IPS-NIHi11 (cell line): ENCODE data around the gene RELT.
"Not testable (repeated sequence)": the region's sequence is repeated elsewhere in the genome, so short reads cannot be mapped to it uniquely, and the experiment has no call there.

Experiments
- DNase-seq: peaks from one replicate; pipeline ENCODE4 v3.0.0; 2012; ENCODE audit warnings: mixed read lengths, low spot score

The RELT gene

DNA sequence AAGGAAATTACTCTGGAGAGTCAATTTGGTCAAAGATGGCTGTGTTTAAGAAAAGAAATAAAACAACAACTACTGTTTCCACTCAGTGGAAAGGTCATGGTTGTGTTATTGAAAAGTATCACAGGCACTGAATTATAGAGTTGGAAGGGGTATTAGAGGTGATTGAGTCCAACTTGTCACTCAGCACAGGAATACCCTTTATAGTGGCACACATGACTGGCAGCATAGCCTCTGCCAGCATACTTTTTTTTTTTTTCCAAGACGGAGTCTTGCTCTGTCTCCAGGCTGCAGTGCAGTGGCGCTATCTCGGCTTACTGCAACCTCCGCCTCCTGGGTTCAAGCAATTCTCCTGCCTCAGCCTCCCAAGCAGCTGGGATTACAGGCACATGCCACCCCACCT lies 60.7 kb downstream of the RELT start:
- DNase-seq: not testable (repeated sequence)

DNA sequence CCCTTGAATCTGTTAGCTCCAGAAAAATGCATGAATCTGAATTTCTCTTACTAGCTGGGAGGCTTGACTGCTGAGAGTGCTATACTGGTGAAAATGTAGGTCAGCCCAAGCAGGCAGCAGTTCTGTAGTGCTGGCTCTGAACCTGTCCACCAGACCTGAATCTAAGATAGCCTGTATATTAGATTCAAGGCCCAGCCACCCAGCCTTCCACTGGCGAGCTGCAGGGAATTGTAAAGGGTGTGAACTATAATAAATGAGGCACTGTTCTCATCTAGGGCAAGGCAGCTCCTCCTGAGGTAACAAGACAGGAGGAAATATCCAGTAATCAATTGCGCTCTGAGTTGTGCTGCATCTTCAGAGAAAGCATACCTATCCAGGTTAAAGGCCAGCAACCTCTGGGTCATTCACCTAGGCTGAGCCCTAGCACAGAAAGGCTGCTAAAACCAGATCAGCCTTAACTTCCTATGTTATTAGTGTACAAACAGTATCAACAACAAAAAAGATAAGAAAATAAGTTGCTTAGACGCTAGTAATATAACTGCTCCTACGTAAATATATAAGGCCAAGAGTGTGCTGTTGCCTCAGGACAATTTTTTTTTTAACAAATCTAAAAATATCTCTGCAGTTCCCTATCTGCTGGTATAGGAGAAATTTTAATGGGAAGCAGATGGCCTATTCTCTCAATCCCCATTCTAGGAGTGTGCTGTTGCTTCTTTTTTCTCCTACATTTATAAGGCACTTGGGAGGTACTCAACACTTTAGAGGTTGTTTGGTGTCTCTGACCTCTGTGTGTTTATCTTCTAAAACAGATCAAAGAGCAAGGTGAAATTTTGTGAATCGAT lies 63.0 kb downstream of the RELT start:
- no peak for DNase-seq

DNA sequence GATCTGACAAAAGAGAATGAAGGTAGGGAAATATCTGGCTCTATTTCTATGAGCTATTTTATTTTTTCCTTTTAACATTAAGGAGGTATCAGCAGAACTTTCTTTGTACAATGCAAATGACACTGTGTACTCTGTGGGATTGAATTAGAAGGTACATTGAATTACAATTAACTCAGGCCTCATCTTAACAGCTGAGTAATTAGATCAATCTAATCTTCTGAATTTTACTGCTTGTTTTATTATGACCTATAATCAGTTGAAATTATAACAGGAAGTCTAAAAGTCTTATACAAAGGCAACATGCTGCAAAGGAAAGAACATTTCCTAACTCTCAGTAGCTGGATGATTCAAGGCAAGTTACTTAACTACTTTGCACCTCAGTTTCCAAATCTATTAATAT lies 69.8 kb downstream of the RELT start:
- DNase-seq: no peak

DNA sequence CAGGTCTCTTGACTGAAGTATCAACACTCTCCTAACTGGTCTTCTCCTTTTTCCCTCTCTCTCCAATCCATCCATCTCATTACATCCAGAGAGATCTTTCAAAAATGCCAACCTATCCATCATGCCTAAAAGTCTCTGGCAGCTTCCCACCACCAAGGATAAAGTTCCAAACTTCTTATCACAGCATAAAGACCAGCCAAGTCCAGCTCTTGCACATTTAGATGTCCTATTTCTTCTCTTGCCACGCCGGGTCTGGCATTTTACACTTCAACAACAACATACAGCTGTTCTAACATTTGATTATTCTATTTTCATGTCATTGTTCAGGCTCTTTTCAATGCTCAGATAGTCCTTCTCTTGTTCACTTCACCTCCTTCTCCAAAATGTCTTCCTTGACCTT lies 70.6 kb downstream of the RELT start:
- no peak for DNase-seq
